ENCODE measurements around the gene IRF4. TPM values are rescaled to one million over a fixed set of nuclear protein-coding genes. Genes with fewer than 3 reads are reported as not detected.

Gene IRF4
- total and polyA plus RNA-seq, 2 donors = 0.30 to 2.0 TPM

GRCh38 chr6:454148-454991, 62.8 kb downstream of the IRF4 start:
- DNase-seq (ENCODE audit: extremely low spot score) = no peak
- Histone ChIP-seq H3K27ac (ENCODE audit: low read depth) (no peak overlapping the region), H3K4me1 (ENCODE audit: insufficient read depth) (no peaks in the 10 kb centered on the region), H3K36me3 (ENCODE audit: insufficient read depth) (no peaks in the 10 kb centered on the region), H3K4me3 (ENCODE audit: low read depth, low read length) (no peak overlapping the region)
- whole genome bisulfite sequencing = 45% methylated on average over 5 of the region's 5 CpGs

DNA sequence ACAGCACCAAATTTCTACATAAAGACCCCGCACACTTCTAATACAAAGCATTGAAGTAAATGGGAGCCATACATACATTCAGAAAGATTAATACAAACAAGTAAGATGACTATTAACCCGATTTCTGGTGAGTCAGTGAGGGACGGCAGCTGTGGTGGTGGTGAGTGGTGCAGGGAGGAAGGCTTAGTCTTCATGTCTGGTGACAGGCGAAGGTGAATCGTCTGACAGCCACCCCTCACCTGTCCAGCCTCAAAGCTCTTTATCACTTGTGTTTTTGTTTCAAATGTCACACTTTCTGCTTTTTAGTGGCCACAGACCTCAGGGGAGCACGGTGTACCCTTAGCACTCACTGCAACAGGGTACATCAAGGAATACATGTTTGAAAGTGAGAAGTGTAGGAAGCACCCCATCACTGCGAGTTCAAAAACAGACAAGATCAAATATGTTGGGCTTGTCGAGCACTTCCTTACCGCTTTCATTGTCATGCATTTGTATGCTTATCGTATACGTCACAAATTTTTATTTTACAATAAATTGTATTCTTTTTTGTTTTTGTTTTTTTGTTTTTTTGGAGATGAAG, 63.5 kb downstream of the IRF4 start:
- no peak overlapping the region for H3K4me3 ChIP-seq (ENCODE audit: low read depth, low read length)
- H3K4me1 ChIP-seq (ENCODE audit: insufficient read depth) = no peaks in the 10 kb centered on the region
- H3K27ac ChIP-seq (ENCODE audit: low read depth) = no peak overlapping the region
- DNase-seq (ENCODE audit: extremely low spot score) = no peak
- 86% methylated on average over 11 of the region's 11 CpGs for WGBS
- no peaks in the 10 kb centered on the region for H3K36me3 ChIP-seq (ENCODE audit: insufficient read depth)

- H3K27ac ChIP-seq (ENCODE audit: low read depth) = no peak overlapping the region
- no peaks in the 10 kb centered on the region for H3K4me1 ChIP-seq (ENCODE audit: insufficient read depth)
- no peaks in the 10 kb centered on the region for H3K36me3 ChIP-seq (ENCODE audit: insufficient read depth)
- no peak overlapping the region for H3K4me3 ChIP-seq (ENCODE audit: low read depth, low read length)
- WGBS = 97% methylated on average over 8 of the region's 8 CpGs
- no peak for DNase-seq (ENCODE audit: extremely low spot score)
Measured at GRCh38 chr6:455835-456234, 64.3 kb downstream of the IRF4 start.

DNA sequence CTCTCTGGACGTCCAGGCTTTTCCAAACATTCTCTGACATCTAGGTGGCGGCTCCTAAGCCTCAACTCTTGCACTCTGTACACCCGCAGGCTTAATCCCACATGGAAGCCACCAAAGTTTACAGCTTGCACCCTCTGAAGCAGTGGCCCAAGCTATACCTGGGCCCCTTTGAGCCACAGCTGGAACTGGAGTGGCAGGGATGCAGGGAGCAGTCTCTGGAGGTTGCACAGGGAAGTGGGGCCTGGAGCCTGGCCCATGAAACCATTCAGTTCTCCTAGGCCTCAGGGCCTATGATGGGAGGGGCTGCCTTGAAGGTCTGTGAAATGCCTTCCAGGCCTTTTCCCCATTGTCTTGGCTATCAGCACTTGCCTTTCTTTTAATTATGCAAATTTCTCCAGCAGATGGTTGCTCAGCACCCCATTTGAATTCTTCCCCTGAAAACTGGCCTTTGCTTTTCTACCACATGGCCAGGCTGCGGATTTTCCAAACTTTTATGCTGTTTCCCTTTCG, 64.9 kb downstream of the IRF4 start:
- H3K4me1 ChIP-seq (ENCODE audit: insufficient read depth) = no peaks in the 10 kb centered on the region
- WGBS = 87% methylated on average over 5 of the region's 5 CpGs
- no peak for DNase-seq (ENCODE audit: extremely low spot score)
- H3K36me3 ChIP-seq (ENCODE audit: insufficient read depth) = no peaks in the 10 kb centered on the region
- H3K4me3 ChIP-seq (ENCODE audit: low read depth, low read length) = no peak overlapping the region
- H3K27ac ChIP-seq (ENCODE audit: low read depth) = no peak overlapping the region

GRCh38 chr6:456887-457286, 65.3 kb downstream of the IRF4 start:
- DNase-seq (ENCODE audit: extremely low spot score) = no peak
- Histone ChIP-seq H3K36me3 (ENCODE audit: insufficient read depth) (no peaks in the 10 kb centered on the region), H3K27ac (ENCODE audit: low read depth) (no peak overlapping the region), H3K4me1 (ENCODE audit: insufficient read depth) (no peaks in the 10 kb centered on the region), H3K4me3 (ENCODE audit: low read depth, low read length) (no peak overlapping the region)
- WGBS = 83% methylated on average over 4 of the region's 4 CpGs

Other genes starting within 250 kb of the IRF4 start
- 23.2 TPM for gene DUSP22, start 99.3 kb upstream of the IRF4 start, total RNA-seq
- 59.0 TPM for gene DUSP22, start 99.3 kb upstream of the IRF4 start, polyA plus RNA-seq